ENCODE results near the gene RCOR1. TPM values are rescaled to one million over a fixed set of nuclear protein-coding genes. Genes with fewer than 3 reads are reported as not detected.

The RCOR1 gene
- total and polyA plus RNA-seq, 4 donors = 3.1 to 24.1 (median 9.7) TPM

DNA sequence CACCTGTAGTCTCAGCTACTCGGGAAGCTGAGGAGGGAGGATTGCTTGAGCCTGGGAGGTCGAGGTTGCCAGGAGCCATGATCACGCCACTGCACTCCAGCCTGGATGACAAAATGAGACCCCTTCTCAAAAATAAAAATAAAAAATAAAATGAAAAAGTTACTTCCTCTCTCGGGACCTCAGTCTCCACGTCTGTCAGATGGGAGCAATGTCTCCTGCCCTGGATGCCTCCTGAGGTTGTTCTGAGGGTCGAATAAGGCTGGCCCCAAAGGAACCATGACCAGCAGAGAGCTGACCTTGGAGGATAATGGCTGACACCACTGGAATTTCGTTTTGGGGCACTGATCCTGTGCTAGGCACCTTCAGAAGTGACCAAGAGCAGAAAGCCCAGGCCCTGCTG, 13.6 kb upstream of the RCOR1 start:
- Histone ChIP-seq H3K27me3 (ENCODE audit: control insufficient read depth in 1 of 2, insufficient read depth in 2 of 2, low read length in 1 of 2) (no peaks in the 10 kb centered on the region), H3K9me3 (ENCODE audit: control insufficient read depth, low read length) (no peaks in the 10 kb centered on the region), H3K4me1 (ENCODE audit: control insufficient read depth in 1 of 2, insufficient read depth in 2 of 2, low read length in 2 of 2) (no peaks in the 10 kb centered on the region), H3K4me3 (ENCODE audit: low read length in 2 of 2) (no peak overlapping the region), H3K36me3 (ENCODE audit: control insufficient read depth in 1 of 2, insufficient read depth in 2 of 2, low read length in 1 of 2) (no peaks in the 10 kb centered on the region), H3K27ac (ENCODE audit: low read depth in 1 of 2, low read length in 2 of 2) (no peak overlapping the region)
- WGBS, 2 donors = 90 to 91% methylated on average over 7 of the region's 7 CpGs
- DNase-seq = no peak
- intact Hi-C loops (cut with DNase I) = no loop called here
- no peak for ATAC-seq (ENCODE audit: low FRiP score)

DNA sequence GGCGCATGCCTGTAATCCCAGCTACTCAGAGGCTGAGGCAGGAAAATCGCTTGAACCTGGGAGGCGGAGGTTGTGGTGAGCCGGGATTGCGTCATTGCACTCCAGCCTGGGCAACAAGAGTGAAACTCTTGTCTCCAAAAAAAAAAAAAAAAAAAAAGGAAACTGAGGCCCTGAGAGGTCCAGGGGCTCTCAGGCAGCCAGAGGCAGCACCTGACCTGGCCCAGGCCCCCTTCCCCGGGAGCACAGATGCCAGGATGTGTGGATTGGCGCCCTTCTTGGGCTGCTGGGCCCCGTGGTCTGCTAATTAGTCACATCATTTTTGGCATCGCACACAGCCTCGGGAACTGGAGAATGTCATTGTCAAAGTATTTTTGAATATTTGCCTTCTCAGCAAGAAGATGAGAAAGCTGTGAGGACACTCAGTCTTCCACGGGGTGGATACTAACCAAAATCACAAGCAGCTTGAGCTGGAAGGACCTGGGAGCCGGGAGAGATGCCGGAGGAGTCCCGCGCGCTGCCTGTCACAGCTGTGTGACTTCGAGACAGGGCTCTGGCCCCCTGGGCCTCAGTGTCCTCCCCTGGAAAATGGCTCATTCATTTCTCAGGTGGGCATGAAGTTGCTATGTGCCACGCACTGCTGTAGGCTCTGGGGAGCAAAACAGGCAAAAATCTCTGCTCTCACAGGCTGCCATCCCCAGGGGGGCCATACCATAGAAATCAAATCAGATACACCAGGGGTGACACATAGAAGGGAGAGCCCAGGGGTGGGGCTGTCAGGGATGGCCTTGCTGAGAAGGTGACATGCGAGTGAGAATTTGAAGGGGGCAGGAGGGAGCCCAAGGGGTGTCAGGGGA, 12.5 kb upstream of the RCOR1 start:
- intact Hi-C loops (cut with DNase I) = no loop called here
- Histone ChIP-seq H3K27ac (ENCODE audit: low read depth in 1 of 2, low read length in 2 of 2) (no peak overlapping the region), H3K4me1 (ENCODE audit: control insufficient read depth in 1 of 2, insufficient read depth in 2 of 2, low read length in 2 of 2) (no peaks in the 10 kb centered on the region), H3K27me3 (ENCODE audit: control insufficient read depth in 1 of 2, insufficient read depth in 2 of 2, low read length in 1 of 2) (no peaks in the 10 kb centered on the region), H3K4me3 (ENCODE audit: low read length in 2 of 2) (no peak overlapping the region), H3K9me3 (ENCODE audit: control insufficient read depth, low read length) (no peaks in the 10 kb centered on the region), H3K36me3 (ENCODE audit: control insufficient read depth in 1 of 2, insufficient read depth in 2 of 2, low read length in 1 of 2) (no peaks in the 10 kb centered on the region)
- no peak for ATAC-seq (ENCODE audit: low FRiP score)
- WGBS, 2 donors = 59 to 70% methylated on average over 19 of the region's 19 CpGs
- DNase-seq = no peak

DNA sequence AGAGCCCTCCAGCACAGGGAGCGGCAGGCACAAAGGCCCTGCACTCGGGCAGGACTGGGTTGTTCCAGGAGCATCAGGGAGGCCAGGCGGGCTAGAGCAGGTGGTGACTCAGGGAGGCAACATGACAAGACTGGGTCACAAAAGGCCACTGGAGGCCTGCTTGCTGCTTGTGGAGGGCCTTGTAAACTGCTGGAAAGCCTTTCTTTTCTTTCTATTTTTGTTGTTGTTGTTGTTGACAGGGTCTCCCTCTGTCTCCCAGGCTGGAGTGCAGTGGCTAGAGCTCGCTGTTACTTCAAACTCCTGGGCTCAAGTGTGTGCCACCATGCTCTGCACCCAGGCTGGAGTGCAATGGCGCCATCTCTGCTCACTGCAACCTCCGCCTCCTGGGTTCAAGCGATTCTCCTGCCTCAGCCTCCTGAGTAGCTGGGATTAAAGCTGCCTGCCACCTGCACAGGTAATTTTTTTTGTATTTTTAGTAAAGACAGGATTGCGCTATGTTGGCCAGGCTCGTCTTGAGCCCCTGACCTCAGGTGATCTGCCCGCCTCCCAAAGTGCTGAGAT, 11.8 kb upstream of the RCOR1 start:
- Histone ChIP-seq H3K4me1 (ENCODE audit: control insufficient read depth in 1 of 2, insufficient read depth in 2 of 2, low read length in 2 of 2) (no peaks in the 10 kb centered on the region), H3K4me3 (ENCODE audit: low read length in 2 of 2) (no peak overlapping the region), H3K36me3 (ENCODE audit: control insufficient read depth in 1 of 2, insufficient read depth in 2 of 2, low read length in 1 of 2) (no peaks in the 10 kb centered on the region), H3K9me3 (ENCODE audit: control insufficient read depth, low read length) (no peaks in the 10 kb centered on the region), H3K27me3 (ENCODE audit: control insufficient read depth in 1 of 2, insufficient read depth in 2 of 2, low read length in 1 of 2) (no peaks in the 10 kb centered on the region), H3K27ac (ENCODE audit: low read depth in 1 of 2, low read length in 2 of 2) (no peak overlapping the region)
- DNase-seq (no peak), ATAC-seq (ENCODE audit: low FRiP score) (no peak)
- intact Hi-C loops (cut with DNase I) = no loop called here
- WGBS, 2 donors = 93 to 96% methylated on average over 10 of the region's 10 CpGs

DNA sequence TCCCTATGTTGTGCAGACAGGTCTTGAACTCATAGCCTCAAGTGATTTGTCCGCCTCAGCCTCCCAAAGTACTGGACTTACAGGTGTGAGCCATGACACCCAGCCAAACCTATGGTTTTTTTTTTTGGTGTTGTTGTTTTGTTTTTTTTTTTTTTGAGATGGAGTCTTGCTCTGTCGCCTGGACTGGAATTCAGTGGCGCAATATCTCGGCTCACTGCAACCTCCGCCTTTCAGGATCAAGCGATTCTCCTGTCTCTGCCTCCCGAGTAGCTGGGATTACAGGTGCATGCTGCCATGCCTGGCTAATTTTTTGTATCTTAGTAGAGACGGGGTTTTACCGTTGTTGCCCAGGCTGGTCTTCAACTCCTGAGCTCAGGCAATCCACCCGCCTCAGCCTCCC, 11.3 kb upstream of the RCOR1 start:
- DNase-seq (no peak), ATAC-seq (ENCODE audit: low FRiP score) (no peak)
- Histone ChIP-seq H3K36me3 (ENCODE audit: control insufficient read depth in 1 of 2, insufficient read depth in 2 of 2, low read length in 1 of 2) (no peaks in the 10 kb centered on the region), H3K4me3 (ENCODE audit: low read length in 2 of 2) (no peak overlapping the region), H3K4me1 (ENCODE audit: control insufficient read depth in 1 of 2, insufficient read depth in 2 of 2, low read length in 2 of 2) (no peaks in the 10 kb centered on the region), H3K9me3 (ENCODE audit: control insufficient read depth, low read length) (no peaks in the 10 kb centered on the region), H3K27ac (ENCODE audit: low read depth in 1 of 2, low read length in 2 of 2) (no peak overlapping the region), H3K27me3 (ENCODE audit: control insufficient read depth in 1 of 2, insufficient read depth in 2 of 2, low read length in 1 of 2) (no peaks in the 10 kb centered on the region)
- whole genome bisulfite sequencing, 2 donors = 94 to 96% methylated on average over 10 of the region's 10 CpGs
- intact Hi-C loops (cut with DNase I) = no loop called here

DNA sequence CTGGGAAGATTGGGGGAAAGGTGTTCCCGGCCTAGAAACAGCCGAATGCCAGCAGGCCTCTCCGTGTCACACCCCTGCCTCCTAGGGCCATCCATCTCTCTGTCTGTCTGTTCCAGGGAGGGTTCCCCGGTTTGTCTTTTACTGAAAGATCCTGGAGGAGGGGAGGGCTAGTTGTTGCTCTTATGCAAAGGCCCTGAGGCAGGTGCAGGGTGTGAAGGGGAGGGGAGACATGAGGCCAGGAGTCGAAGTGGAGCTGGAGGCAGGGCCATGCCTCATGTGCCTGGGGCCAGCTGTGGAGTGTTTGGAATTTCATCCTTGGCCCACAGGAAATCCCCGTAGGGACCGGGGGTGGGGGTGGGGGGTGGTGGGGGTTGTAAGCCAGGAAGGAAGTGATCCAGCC, 8.7 kb upstream of the RCOR1 start:
- H3K27ac ChIP-seq (ENCODE audit: low read depth in 1 of 2, low read length in 2 of 2) = no peak overlapping the region
- H3K4me3 ChIP-seq (ENCODE audit: low read length in 2 of 2) = no peak overlapping the region
- 64 to 66% methylated on average over 6 to 7 of the region's 7 CpGs for WGBS, 2 donors
- no peaks in the 10 kb centered on the region for H3K9me3 ChIP-seq (ENCODE audit: control insufficient read depth, low read length)
- no peak for DNase-seq
- no peaks in the 10 kb centered on the region for H3K36me3 ChIP-seq (ENCODE audit: control insufficient read depth in 1 of 2, insufficient read depth in 2 of 2, low read length in 1 of 2)
- no peaks in the 10 kb centered on the region for H3K27me3 ChIP-seq (ENCODE audit: control insufficient read depth in 1 of 2, insufficient read depth in 2 of 2, low read length in 1 of 2)
- H3K4me1 ChIP-seq (ENCODE audit: control insufficient read depth in 1 of 2, insufficient read depth in 2 of 2, low read length in 2 of 2) = no peaks in the 10 kb centered on the region
- intact Hi-C loops (cut with DNase I) = no loop called here
- no peak for ATAC-seq (ENCODE audit: low FRiP score)

DNA sequence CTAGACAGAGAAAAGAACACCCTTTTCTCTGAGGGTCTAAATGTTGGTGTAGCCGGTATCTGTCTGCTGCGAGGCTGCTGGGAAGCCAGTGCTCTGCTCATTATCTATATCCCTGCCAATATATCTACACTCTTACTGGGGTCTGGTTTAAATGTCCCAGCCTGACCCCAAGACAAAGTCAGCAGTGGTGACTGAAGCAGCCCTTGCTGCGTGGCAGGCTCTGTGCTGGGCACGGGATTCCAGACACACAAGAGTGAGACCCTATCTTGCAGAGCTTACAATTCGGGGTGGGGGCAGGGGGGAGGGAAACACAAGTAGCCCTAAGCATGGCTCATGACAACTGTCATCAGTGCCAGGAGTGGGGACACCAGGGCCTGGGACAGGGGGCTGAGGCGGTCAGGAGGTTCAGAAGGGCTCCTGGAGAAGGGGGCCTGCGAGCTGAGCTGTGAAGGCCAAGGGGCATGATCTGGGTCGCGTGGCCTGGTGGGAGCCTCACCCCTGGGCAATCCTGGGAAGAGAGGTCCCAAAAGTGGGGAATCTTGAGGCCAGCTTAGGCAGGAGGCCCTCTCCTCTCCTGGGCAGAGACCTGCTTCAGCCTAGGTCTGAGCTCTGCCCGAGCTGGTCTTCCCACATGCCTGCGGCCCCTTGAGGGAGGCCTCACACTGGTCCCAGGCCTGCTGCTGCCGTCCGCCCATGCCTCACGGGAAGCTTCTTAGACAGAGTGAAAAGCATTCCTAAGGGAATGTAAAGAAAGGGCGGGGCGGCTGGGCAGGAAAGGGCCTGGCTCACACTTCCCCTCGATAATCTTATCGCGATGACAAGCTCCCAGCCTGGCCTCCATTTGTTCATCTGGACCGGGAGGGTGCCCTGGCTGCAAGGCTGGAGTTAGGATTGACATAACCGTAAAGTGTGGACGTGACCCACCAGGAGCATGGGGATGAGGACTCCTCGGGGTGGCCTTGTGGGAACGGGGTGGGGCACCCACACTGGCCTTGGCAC, 7.3 kb upstream of the RCOR1 start:
- intact Hi-C loops (cut with DNase I) = no loop called here
- Histone ChIP-seq H3K27ac (ENCODE audit: low read depth in 1 of 2, low read length in 2 of 2) (no peak overlapping the region), H3K36me3 (ENCODE audit: control insufficient read depth in 1 of 2, insufficient read depth in 2 of 2, low read length in 1 of 2) (no peaks in the 10 kb centered on the region), H3K4me1 (ENCODE audit: control insufficient read depth in 1 of 2, insufficient read depth in 2 of 2, low read length in 2 of 2) (no peaks in the 10 kb centered on the region), H3K9me3 (ENCODE audit: control insufficient read depth, low read length) (no peaks in the 10 kb centered on the region), H3K4me3 (ENCODE audit: low read length in 2 of 2) (no peak overlapping the region), H3K27me3 (ENCODE audit: control insufficient read depth in 1 of 2, insufficient read depth in 2 of 2, low read length in 1 of 2) (no peaks in the 10 kb centered on the region)
- no peak for ATAC-seq (ENCODE audit: low FRiP score)
- DNase-seq = peak in 1 of 2 donors; percentile 35
- WGBS, 2 donors = 68 to 75% methylated on average over 24 of the region's 24 CpGs

DNA sequence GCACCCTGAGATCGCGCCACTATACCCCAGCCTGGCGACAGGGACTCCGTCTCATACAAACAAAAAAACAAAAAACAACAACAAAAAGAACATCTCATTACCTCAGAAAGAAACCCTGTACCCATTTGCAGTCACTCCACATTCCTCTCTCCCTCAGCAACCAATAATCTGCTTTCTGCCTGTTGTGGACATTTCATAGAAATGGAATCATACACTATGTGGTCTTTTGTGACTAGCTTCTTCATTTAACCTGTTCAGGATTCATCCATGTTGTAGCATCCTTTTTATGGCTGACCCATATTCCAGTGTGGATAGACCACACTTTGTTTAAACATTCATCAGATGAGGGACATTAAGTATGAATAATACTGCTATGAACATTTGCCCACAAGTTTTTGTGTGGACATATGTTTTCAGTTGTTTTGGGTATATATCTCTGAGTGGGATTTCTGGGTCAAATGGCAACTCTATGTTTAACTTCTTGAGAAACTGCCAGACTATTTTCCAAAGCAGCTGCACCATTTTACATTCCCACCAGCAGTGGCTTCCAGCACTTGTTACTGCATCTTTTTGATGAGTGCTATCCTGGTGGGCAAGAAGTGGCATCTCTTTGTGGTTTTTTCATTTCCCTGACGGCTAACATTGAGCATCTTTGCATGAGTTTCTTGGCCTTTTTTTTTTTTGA, 5.9 kb upstream of the RCOR1 start:
- H3K27ac ChIP-seq (ENCODE audit: low read depth in 1 of 2, low read length in 2 of 2) = no peak overlapping the region
- ATAC-seq (ENCODE audit: low FRiP score) (no peak), DNase-seq (no peak)
- H3K4me1 ChIP-seq (ENCODE audit: control insufficient read depth in 1 of 2, insufficient read depth in 2 of 2, low read length in 2 of 2) = no peaks in the 10 kb centered on the region
- H3K27me3 ChIP-seq (ENCODE audit: control insufficient read depth in 1 of 2, insufficient read depth in 2 of 2, low read length in 1 of 2) = no peaks in the 10 kb centered on the region
- H3K9me3 ChIP-seq (ENCODE audit: control insufficient read depth, low read length) = no peaks in the 10 kb centered on the region
- WGBS, 2 donors = 89 to 90% methylated on average over 5 of the region's 5 CpGs
- H3K4me3 ChIP-seq (ENCODE audit: low read length in 2 of 2) = no peak overlapping the region
- no peaks in the 10 kb centered on the region for H3K36me3 ChIP-seq (ENCODE audit: control insufficient read depth in 1 of 2, insufficient read depth in 2 of 2, low read length in 1 of 2)
- intact Hi-C loops (cut with DNase I) = no loop called here

DNA sequence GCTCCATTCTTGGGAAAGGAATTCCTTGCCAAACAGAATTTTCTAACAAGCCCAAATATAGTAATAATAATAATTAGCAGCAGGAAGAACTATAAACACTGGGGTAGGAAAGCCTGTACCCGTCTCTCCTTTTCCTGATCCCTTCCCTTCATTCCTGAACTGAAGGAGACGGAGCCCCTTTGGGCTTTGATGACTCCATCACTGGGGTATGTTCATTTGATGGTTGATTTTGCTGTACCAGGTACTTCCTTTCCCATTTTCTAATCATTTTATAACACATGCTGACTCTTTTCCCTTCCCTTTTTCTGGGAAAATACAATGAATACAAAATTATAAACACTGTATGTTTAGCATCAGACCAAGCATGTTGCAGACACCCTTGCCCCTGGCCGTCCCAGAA, 3.6 kb upstream of the RCOR1 start:
- intact Hi-C loops (cut with DNase I) = no loop called here
- H3K4me1 ChIP-seq (ENCODE audit: control insufficient read depth in 1 of 2, insufficient read depth in 2 of 2, low read length in 2 of 2) = no peaks in the 10 kb centered on the region

More for the DNA sequence above, 3.6 kb upstream of the RCOR1 start:
- no peak overlapping the region for H3K27ac ChIP-seq (ENCODE audit: low read depth in 1 of 2, low read length in 2 of 2)
- no peak overlapping the region for H3K4me3 ChIP-seq (ENCODE audit: low read length in 2 of 2)
- DNase-seq (no peak), ATAC-seq (ENCODE audit: low FRiP score) (no peak)
- H3K9me3 ChIP-seq (ENCODE audit: control insufficient read depth, low read length) = no peaks in the 10 kb centered on the region
- H3K36me3 ChIP-seq (ENCODE audit: control insufficient read depth in 1 of 2, insufficient read depth in 2 of 2, low read length in 1 of 2) = no peaks in the 10 kb centered on the region
- no peaks in the 10 kb centered on the region for H3K27me3 ChIP-seq (ENCODE audit: control insufficient read depth in 1 of 2, insufficient read depth in 2 of 2, low read length in 1 of 2)
- WGBS, 2 donors = 34 to 48% methylated on average over 3 of the region's 3 CpGs
